Lower lobe of right lung (tissue), 2 donors: ENCODE data around the gene GRIK2. TPM values are rescaled to one million over a fixed set of nuclear protein-coding genes. Genes with fewer than 3 reads are reported as not detected.

ENCODE experiments used
- ATAC-seq, 2 donors: fragments of 200-7000 bp; cut with Tn5 transposase; one replicate each; pipeline ENCODE4 v1.9.1; 2020 to 2022; ENCODE audit warnings: mild to moderate bottlenecking in 2 of 2, moderate library complexity in 2 of 2
- DNase-seq: peaks from one replicate; pipeline ENCODE4 v3.0.0-alpha.2; 2020
- H3K27ac ChIP-seq: fragments of 200-600 bp; one replicate; pipeline ENCODE4 v1.8.0; 2022
- H3K27me3 ChIP-seq: fragments of 200-600 bp; one replicate; pipeline ENCODE4 v1.8.0; 2022; ENCODE audit warnings: low read depth
- H3K36me3 ChIP-seq: fragments of 200-600 bp; one replicate; pipeline ENCODE4 v1.8.0; 2022; ENCODE audit warnings: mild to moderate bottlenecking
- H3K4me1 ChIP-seq: fragments of 200-600 bp; one replicate; pipeline ENCODE4 v1.8.0; 2022
- H3K4me3 ChIP-seq: fragments of 200-600 bp; one replicate; pipeline ENCODE4 v1.8.0; 2022; ENCODE audit warnings: mild to moderate bottlenecking
- H3K9me3 ChIP-seq: fragments of 200-600 bp; one replicate; pipeline ENCODE4 v1.8.0; 2022
- intact Hi-C: fragments of 100-400 bp; cut with DNase I; formaldehyde crosslinking; loops from one replicate; pipeline ENCODE4 v1.11.0; 2022
- total RNA-seq: library from RNA; stranded (reverse); fragmentation: NEBNext Ultra II Directional; extraction: Animal tissue kit (Norgen Biotek cat#: 25700); gene quantifications from one replicate; pipeline ENCODE4 v1.2.1, GENCODE V29; 2021
- TF ChIP-seq, protein P1 (sequence below): fragments of 200-600 bp; IDR thresholded peaks from one replicate; pipeline ENCODE4 v1.8.0; 2022; ENCODE audit warnings: antibody characterized with exemption, mild to moderate bottlenecking
- donor health status: DM: no; HTN: yes; CAD: no; lungs with severe emphysema.

The GRIK2 gene
- total RNA-seq, 1 donor from 2014 or later, result 0.62 TPM

- TF ChIP-seq, protein P1, sequence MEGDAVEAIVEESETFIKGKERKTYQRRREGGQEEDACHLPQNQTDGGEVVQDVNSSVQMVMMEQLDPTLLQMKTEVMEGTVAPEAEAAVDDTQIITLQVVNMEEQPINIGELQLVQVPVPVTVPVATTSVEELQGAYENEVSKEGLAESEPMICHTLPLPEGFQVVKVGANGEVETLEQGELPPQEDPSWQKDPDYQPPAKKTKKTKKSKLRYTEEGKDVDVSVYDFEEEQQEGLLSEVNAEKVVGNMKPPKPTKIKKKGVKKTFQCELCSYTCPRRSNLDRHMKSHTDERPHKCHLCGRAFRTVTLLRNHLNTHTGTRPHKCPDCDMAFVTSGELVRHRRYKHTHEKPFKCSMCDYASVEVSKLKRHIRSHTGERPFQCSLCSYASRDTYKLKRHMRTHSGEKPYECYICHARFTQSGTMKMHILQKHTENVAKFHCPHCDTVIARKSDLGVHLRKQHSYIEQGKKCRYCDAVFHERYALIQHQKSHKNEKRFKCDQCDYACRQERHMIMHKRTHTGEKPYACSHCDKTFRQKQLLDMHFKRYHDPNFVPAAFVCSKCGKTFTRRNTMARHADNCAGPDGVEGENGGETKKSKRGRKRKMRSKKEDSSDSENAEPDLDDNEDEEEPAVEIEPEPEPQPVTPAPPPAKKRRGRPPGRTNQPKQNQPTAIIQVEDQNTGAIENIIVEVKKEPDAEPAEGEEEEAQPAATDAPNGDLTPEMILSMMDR, result no peak
Observed at GRCh38 chr6:101434601-101435000, 41.1 kb downstream of the GRIK2 start.

GRCh38 chr6:101435038-101435437 lies 41.5 kb downstream of the GRIK2 start:
- Histone ChIP-seq H3K4me1 (no peaks in the 10 kb centered on the region), H3K27me3 (no peaks in the 10 kb centered on the region), H3K36me3 (no peaks in the 10 kb centered on the region), H3K27ac (no peak overlapping the region), H3K9me3 (no peaks in the 10 kb centered on the region), H3K4me3 (no peak overlapping the region)
- TF ChIP-seq, protein P1, result no peak
- DNase-seq, result no peak
- no peak for ATAC-seq
- intact Hi-C loops, result no loop called here

More at GRCh38 chr6:101434601-101435000, 41.1 kb downstream of the GRIK2 start:
- Histone ChIP-seq H3K9me3 (no peaks in the 10 kb centered on the region), H3K4me1 (no peaks in the 10 kb centered on the region), H3K27me3 (no peaks in the 10 kb centered on the region), H3K36me3 (no peaks in the 10 kb centered on the region), H3K4me3 (no peak overlapping the region), H3K27ac (no peak overlapping the region)
- intact Hi-C loops, result no loop called here
- no peak for ATAC-seq
- no peak for DNase-seq

- Histone ChIP-seq H3K36me3 (no peaks in the 10 kb centered on the region), H3K27ac (no peak overlapping the region)
- intact Hi-C loops, result no loop called here
Observed at GRCh38 chr6:101439790-101440189, 46.3 kb downstream of the GRIK2 start.

DNA sequence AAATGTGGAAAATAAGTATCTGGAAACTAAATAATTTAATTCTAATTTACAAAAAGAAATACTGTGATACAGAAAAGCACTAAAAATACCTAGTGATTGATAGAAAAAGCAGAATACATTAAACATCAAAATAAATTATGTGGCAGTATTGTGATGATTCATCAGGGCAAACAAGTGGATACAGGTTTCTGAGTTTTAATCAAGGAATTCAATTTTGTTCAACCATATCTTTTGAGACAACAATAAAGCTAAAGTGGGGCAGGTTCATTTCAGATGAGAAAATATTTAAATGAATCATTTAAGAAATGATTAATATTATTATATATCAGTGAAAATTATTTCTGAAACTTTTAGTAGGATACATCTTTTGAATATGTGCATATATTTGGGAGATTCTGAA lies 49.8 kb downstream of the GRIK2 start:
- no peak overlapping the region for H3K27ac ChIP-seq
- no peaks in the 10 kb centered on the region for H3K9me3 ChIP-seq
- H3K4me3 ChIP-seq, result no peak overlapping the region
- no peak for ATAC-seq
- H3K4me1 ChIP-seq, result no peaks in the 10 kb centered on the region
- no peaks in the 10 kb centered on the region for H3K27me3 ChIP-seq
- no peaks in the 10 kb centered on the region for H3K36me3 ChIP-seq
- intact Hi-C loops, result no loop called here
- TF ChIP-seq, protein P1, result no peak
- no peak for DNase-seq

More at GRCh38 chr6:101439790-101440189, 46.3 kb downstream of the GRIK2 start:
- Histone ChIP-seq H3K9me3 (no peaks in the 10 kb centered on the region), H3K27me3 (no peaks in the 10 kb centered on the region), H3K4me1 (no peaks in the 10 kb centered on the region), H3K4me3 (no peak overlapping the region)
- ATAC-seq, result no peak
- TF ChIP-seq, protein P1, result no peak
- no peak for DNase-seq

DNA sequence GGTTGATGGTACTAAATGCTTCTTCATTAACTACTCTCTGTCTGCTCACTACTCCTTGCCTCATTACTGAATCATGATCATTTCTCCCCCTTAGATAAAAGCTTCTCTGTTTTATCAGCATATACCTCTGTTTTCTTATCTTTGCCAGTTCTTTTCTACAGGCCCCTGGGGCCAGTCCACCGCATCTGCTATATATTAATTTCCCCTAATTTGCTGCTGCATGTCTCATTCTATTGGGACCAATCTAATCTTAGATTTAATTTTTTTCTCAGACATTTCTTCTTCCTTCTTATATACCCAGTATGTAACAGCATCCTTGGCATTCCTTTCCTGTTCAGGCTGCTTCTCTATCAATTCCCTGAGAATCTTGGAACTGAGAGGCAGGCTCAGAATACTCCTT lies 51.2 kb downstream of the GRIK2 start:
- Histone ChIP-seq H3K9me3 (no peaks in the 10 kb centered on the region), H3K4me1 (no peaks in the 10 kb centered on the region), H3K27ac (no peak overlapping the region), H3K4me3 (no peak overlapping the region), H3K36me3 (no peaks in the 10 kb centered on the region), H3K27me3 (no peaks in the 10 kb centered on the region)
- intact Hi-C loops, result no loop called here
- DNase-seq (no peak), ATAC-seq (no peak)
- TF ChIP-seq, protein P1, result no peak

- TF ChIP-seq, protein P1, result no peak
- Histone ChIP-seq H3K4me3 (no peak overlapping the region), H3K27me3 (no peaks in the 10 kb centered on the region), H3K36me3 (no peaks in the 10 kb centered on the region), H3K27ac (no peak overlapping the region), H3K4me1 (no peaks in the 10 kb centered on the region), H3K9me3 (no peaks in the 10 kb centered on the region)
- ATAC-seq (no peak), DNase-seq (no peak)
- intact Hi-C loops, result no loop called here
Observed at GRCh38 chr6:101445527-101445926, 52.0 kb downstream of the GRIK2 start.
